Thyroid gland (tissue), 4 donors: Measurements from ENCODE around the gene IL2RA. TPM values are rescaled to one million over a fixed set of nuclear protein-coding genes. Genes with fewer than 3 reads are reported as not detected.

Experiments used
- DNase-seq, 2 donors: peaks; one replicate each; pipeline ENCODE4 v3.0.0-alpha.2; 2019
- H3K27ac ChIP-seq, 3 donors: fragments of 200-600 bp; sonication (generic); 1 replicate in 2 of 3; 2 replicates in 1 of 3; pipeline ENCODE4 v1.5.1; 2016 to 2019; ENCODE audit warnings: mild to moderate bottlenecking in 1 of 3, moderate library complexity in 1 of 3
- H3K27me3 ChIP-seq: fragments of 200-600 bp; sonication (generic); one replicate; pipeline ENCODE4 v1.5.1; 2019
- H3K36me3 ChIP-seq, 2 donors: fragments of 200-600 bp; sonication (generic); one replicate each; pipeline ENCODE4 v1.5.1; 2016 to 2019
- H3K4me1 ChIP-seq, 2 donors: fragments of 200-600 bp; sonication (generic); one replicate each; pipeline ENCODE4 v1.5.1; 2017 to 2019
- H3K4me3 ChIP-seq, 3 donors: fragments of 200-600 bp; sonication (generic); replicated peaks in 1 of 3; 1 replicate in 2 of 3; 2 replicates in 1 of 3; pipeline ENCODE4 v1.5.1; 2016; ENCODE audit warnings: mild to moderate bottlenecking in 1 of 3
- H3K9me3 ChIP-seq: fragments of 200-600 bp; sonication (generic); one replicate; pipeline ENCODE4 v1.5.1; 2017
- CTCF ChIP-seq, 6 experiments: fragments of 200-600 bp in 3 of 6; fragments of 450-650 bp in 3 of 6; sonication (generic) in 3 of 6; IDR thresholded peaks; one replicate each; pipeline ENCODE4 v1.5.1; 2016 to 2019; ENCODE audit warnings: antibody characterized with exemption in 6 of 6, mild to moderate bottlenecking in 2 of 6, inconsistent platforms in 1 of 6, moderate library complexity in 1 of 6
- POLR2A ChIP-seq, 2 donors: fragments of 450-650 bp; IDR thresholded peaks; one replicate each; pipeline ENCODE4 v1.6.1; 2017; ENCODE audit warnings: antibody characterized with exemption in 2 of 2, mild to moderate bottlenecking in 2 of 2, moderate library complexity in 1 of 2
- WGBS, 2 donors: methylation state at CpG; one replicate each; pipeline ENCODE4 v1.1.5; 2017; 5-methylcytosine and 5-hydroxymethylcytosine counted together
- intact Hi-C: fragments of 100-400 bp; cut with DNase I; formaldehyde crosslinking; loops from one replicate; pipeline ENCODE4 v1.15.1; 2023
- total RNA-seq, 4 donors: library from RNA; depleted of rRNA; stranded (reverse); fragments of >200 nt; gene quantifications; one replicate each; pipeline ENCODE4 v1.2.3, GENCODE V29; 2016

IL2RA gene
- total RNA-seq, 4 donors from 2014 or later, result 1.7 to 11.3 (median 2.3) TPM

- Histone ChIP-seq H3K4me3 (no peak overlapping the region), H3K9me3 (no peaks in the 10 kb centered on the region), H3K27me3 (no peaks in the 10 kb centered on the region), H3K36me3 (no peaks in the 10 kb centered on the region), H3K4me1 (no peaks in the 10 kb centered on the region), H3K27ac (no peak overlapping the region)
- TF ChIP-seq CTCF (IDR thresholded peaks at IDR 0.05), result no peak
- TF ChIP-seq POLR2A (IDR thresholded peaks at IDR 0.05), result no peak
- DNase-seq, result no peak
- intact Hi-C loops, result no loop called here
- WGBS, 2 donors, result 66 to 79% methylated on average over 9 of the region's 9 CpGs
Measured at GRCh38 chr10:6020826-6021225, 41.3 kb downstream of the IL2RA start.

GRCh38 chr10:6019796-6020195 lies 42.4 kb downstream of the IL2RA start:
- TF ChIP-seq CTCF (IDR thresholded peaks at IDR 0.05) (no peak), POLR2A (IDR thresholded peaks at IDR 0.05) (no peak)
- no peaks in the 10 kb centered on the region for H3K9me3 ChIP-seq
- H3K36me3 ChIP-seq, result no peaks in the 10 kb centered on the region
- no peak overlapping the region for H3K4me3 ChIP-seq
- intact Hi-C loops, result loop anchor here (10.0 kb wide), 1 partner anchor 65 kb away; the partner anchor contains the start of gene RBM17
- no peak overlapping the region for H3K27ac ChIP-seq
- DNase-seq, result no peak
- 58 to 82% methylated on average over 5 of the region's 12 CpGs for WGBS, 2 donors
- no peaks in the 10 kb centered on the region for H3K27me3 ChIP-seq
- H3K4me1 ChIP-seq, result no peaks in the 10 kb centered on the region

GRCh38 chr10:6019010-6019782 lies 43.0 kb downstream of the IL2RA start:
- no peak overlapping the region for H3K27ac ChIP-seq
- H3K27me3 ChIP-seq, result no peaks in the 10 kb centered on the region
- no peak overlapping the region for H3K4me3 ChIP-seq
- DNase-seq, result no peak
- intact Hi-C loops, result loop anchor here (10.0 kb wide), 1 partner anchor 66 kb away; the partner anchor contains the start of gene RBM17
- no peaks in the 10 kb centered on the region for H3K36me3 ChIP-seq
- WGBS, 2 donors, result 91 to 94% methylated on average over 6 of the region's 6 CpGs
- no peaks in the 10 kb centered on the region for H3K9me3 ChIP-seq
- TF ChIP-seq CTCF (IDR thresholded peaks at IDR 0.05) (no peak), POLR2A (IDR thresholded peaks at IDR 0.05) (no peak)
- H3K4me1 ChIP-seq, result no peaks in the 10 kb centered on the region

GRCh38 chr10:6018422-6018821 lies 43.7 kb downstream of the IL2RA start:
- intact Hi-C loops, result loop anchor here (10.0 kb wide), 1 partner anchor 66 kb away; the partner anchor contains the start of gene RBM17
- Histone ChIP-seq H3K4me3 (no peak overlapping the region), H3K9me3 (no peaks in the 10 kb centered on the region), H3K4me1 (peaks cover 0 to 4% of the 10 kb centered on the region in 2 donors), H3K27ac (no peak overlapping the region), H3K27me3 (no peaks in the 10 kb centered on the region), H3K36me3 (no peaks in the 10 kb centered on the region)
- DNase-seq, result no peak
- TF ChIP-seq POLR2A (IDR thresholded peaks at IDR 0.05) (no peak), CTCF (IDR thresholded peaks at IDR 0.05) (no peak)
- 63 to 71% methylated on average over 5 of the region's 5 CpGs for WGBS, 2 donors

- 76 to 83% methylated on average over 8 of the region's 8 CpGs for WGBS, 2 donors
Measured at GRCh38 chr10:6017781-6018354, 44.3 kb downstream of the IL2RA start.

More at GRCh38 chr10:6017781-6018354, 44.3 kb downstream of the IL2RA start:
- H3K27me3 ChIP-seq, result no peaks in the 10 kb centered on the region
- H3K36me3 ChIP-seq, result no peaks in the 10 kb centered on the region
- no peak for DNase-seq
- no peak for TF ChIP-seq CTCF (IDR thresholded peaks at IDR 0.05)
- TF ChIP-seq POLR2A (IDR thresholded peaks at IDR 0.05), result no peak
- H3K27ac ChIP-seq, result no peak overlapping the region
- H3K4me1 ChIP-seq, result peaks cover 0 to 4% of the 10 kb centered on the region in 2 donors
- no peak overlapping the region for H3K4me3 ChIP-seq
- H3K9me3 ChIP-seq, result no peaks in the 10 kb centered on the region
- intact Hi-C loops, result loop anchor here (10.0 kb wide), 1 partner anchor 67 kb away; the partner anchor contains the start of gene RBM17
